H9 (cell line): ENCODE results near the gene ZC3H6. TPM values are rescaled to one million over a fixed set of nuclear protein-coding genes. Genes with fewer than 3 reads are reported as not detected.

ENCODE experiments used
- DNase-seq: peaks from one replicate; pipeline ENCODE4 v3.0.0-alpha.2; 2017
- H2AFZ ChIP-seq: one replicate; pipeline ENCODE4 v1.6.1; 2013; ENCODE audit warnings: mild to moderate bottlenecking, low read length, control low read depth, moderate library complexity
- H2AK5ac ChIP-seq: 2 replicates; pipeline ENCODE4 v1.6.1; 2013; ENCODE audit warnings: low read length, control low read depth, mixed read lengths; ENCODE audit not compliant: insufficient read length
- H2BK120ac ChIP-seq: one replicate; pipeline ENCODE4 v1.6.1; 2013; ENCODE audit warnings: low read depth, mild to moderate bottlenecking, low read length, control low read depth, inconsistent platforms; ENCODE audit not compliant: poor library complexity, severe bottlenecking
- H2BK12ac ChIP-seq: 2 replicates; pipeline ENCODE4 v1.6.1; 2013; ENCODE audit warnings: low read length, control low read depth, mixed read lengths, low read depth; ENCODE audit not compliant: insufficient read length
- H2BK15ac ChIP-seq: 2 replicates; pipeline ENCODE4 v1.6.1; 2013; ENCODE audit warnings: low read depth, low read length, control low read depth
- H2BK20ac ChIP-seq: one replicate; pipeline ENCODE4 v1.6.1; 2013; ENCODE audit warnings: low read depth, mild to moderate bottlenecking, low read length, control low read depth, inconsistent platforms; ENCODE audit not compliant: poor library complexity, severe bottlenecking
- H2BK5ac ChIP-seq: 2 replicates; pipeline ENCODE4 v1.6.1; 2013; ENCODE audit warnings: low read length, control low read depth, mixed read lengths; ENCODE audit not compliant: insufficient read length
- H3K14ac ChIP-seq: 2 replicates; pipeline ENCODE4 v1.6.1; 2013; ENCODE audit warnings: low read length, control low read depth; ENCODE audit not compliant: insufficient read depth
- H3K18ac ChIP-seq: 2 replicates; pipeline ENCODE4 v1.6.1; 2013; ENCODE audit warnings: low read depth, mild to moderate bottlenecking, mixed read lengths, low read length, control low read depth; ENCODE audit not compliant: insufficient read length
- H3K23ac ChIP-seq: 2 replicates; pipeline ENCODE4 v1.6.1; 2013; ENCODE audit warnings: low read length, control low read depth, mixed read lengths, low read depth; ENCODE audit not compliant: insufficient read length
- H3K23me2 ChIP-seq: 2 replicates; pipeline ENCODE4 v1.6.1; 2013; ENCODE audit warnings: low read depth, mild to moderate bottlenecking, mixed read lengths, low read length, control low read depth; ENCODE audit not compliant: insufficient read length, poor library complexity, severe bottlenecking
- H3K27ac ChIP-seq: 2 replicates; pipeline ENCODE4 v1.5.1; 2013; ENCODE audit warnings: low read length, control low read depth, mixed read lengths, low read depth; ENCODE audit not compliant: insufficient read length
- H3K27me3 ChIP-seq: 2 replicates; pipeline ENCODE4 v1.6.1; 2013; ENCODE audit warnings: low read length, control low read depth, inconsistent platforms; ENCODE audit not compliant: insufficient read depth
- H3K4ac ChIP-seq: 2 replicates; pipeline ENCODE4 v1.6.1; 2013; ENCODE audit warnings: low read depth, mild to moderate bottlenecking, control low read depth, inconsistent platforms, low read length, moderate library complexity
- H3K4me1 ChIP-seq: 2 replicates; pipeline ENCODE4 v1.6.1; 2013; ENCODE audit warnings: low read length, control low read depth, inconsistent platforms; ENCODE audit not compliant: insufficient read depth
- H3K4me2 ChIP-seq: 2 replicates; pipeline ENCODE4 v1.6.1; 2013; ENCODE audit warnings: low read length, control low read depth, mixed read lengths; ENCODE audit not compliant: insufficient read length, insufficient read depth
- H3K56ac ChIP-seq: 2 replicates; pipeline ENCODE4 v1.6.1; 2013; ENCODE audit warnings: low read depth, mild to moderate bottlenecking, mixed read lengths, low read length, control low read depth; ENCODE audit not compliant: insufficient read length
- H3K79me1 ChIP-seq: 2 replicates; pipeline ENCODE4 v1.6.1; 2013; ENCODE audit warnings: low read depth, mild to moderate bottlenecking, moderate library complexity, low read length, control low read depth, inconsistent platforms; ENCODE audit not compliant: insufficient read depth, poor library complexity, severe bottlenecking
- H3K79me2 ChIP-seq: 2 replicates; pipeline ENCODE4 v1.6.1; 2013; ENCODE audit warnings: low read length, control low read depth, inconsistent platforms; ENCODE audit not compliant: insufficient read depth
- H3K9ac ChIP-seq: 2 replicates; pipeline ENCODE4 v1.6.1; 2013; ENCODE audit warnings: low read length, control low read depth, mixed read lengths; ENCODE audit not compliant: insufficient read length; ENCODE audit errors: extremely low read depth
- H3K9me3 ChIP-seq: one replicate; pipeline ENCODE4 v1.6.1; 2013; ENCODE audit warnings: low read depth, low read length, inconsistent platforms; ENCODE audit not compliant: control insufficient read depth
- H3T11ph ChIP-seq: one replicate; pipeline ENCODE4 v1.6.1; 2013; ENCODE audit warnings: mild to moderate bottlenecking, low read length, control low read depth, inconsistent platforms
- H4K20me1 ChIP-seq: one replicate; pipeline ENCODE4 v1.6.1; 2013; ENCODE audit not compliant: control insufficient read depth, insufficient read length, insufficient read depth
- H4K5ac ChIP-seq: 2 replicates; pipeline ENCODE4 v1.6.1; 2013; ENCODE audit warnings: low read depth, mild to moderate bottlenecking, mixed read lengths, low read length, control low read depth; ENCODE audit not compliant: insufficient read length
- H4K8ac ChIP-seq: replicated peaks from 2 replicates; pipeline ENCODE4 v1.6.1; 2013; ENCODE audit warnings: low read length, control low read depth, mixed read lengths, low read depth; ENCODE audit not compliant: insufficient read length
- H4K91ac ChIP-seq: 2 replicates; pipeline ENCODE4 v1.6.1; 2013; ENCODE audit warnings: low read depth, mild to moderate bottlenecking, moderate library complexity, mixed read lengths, low read length, control low read depth; ENCODE audit not compliant: insufficient read length
- H3K27ac Mint-ChIP-seq, 3 experiments: 2 replicates in 2 of 3; 3 replicates in 1 of 3; pipeline ENCODE4 v1.8.0; 2020 to 2021; ENCODE audit warnings: mixed read lengths in 3 of 3, mild to moderate bottlenecking in 1 of 3, moderate library complexity in 1 of 3
- H3K27me3 Mint-ChIP-seq: 2 replicates; pipeline ENCODE4 v1.8.0; 2021; ENCODE audit warnings: low read depth, mild to moderate bottlenecking, moderate library complexity, mixed read lengths
- H3K36me3 Mint-ChIP-seq, 3 experiments: 2 replicates in 2 of 3; 3 replicates in 1 of 3; pipeline ENCODE4 v1.8.0; 2020 to 2021; ENCODE audit warnings: low read depth in 3 of 3, mixed read lengths in 3 of 3; ENCODE audit not compliant: insufficient read depth in 1 of 3
- H3K4me1 Mint-ChIP-seq, 2 experiments: 2 replicates each; pipeline ENCODE4 v1.8.0; 2020; ENCODE audit warnings: mixed read lengths in 2 of 2
- H3K4me3 Mint-ChIP-seq, 2 experiments: 2 replicates in 1 of 2; 3 replicates in 1 of 2; pipeline ENCODE4 v1.8.0; 2020 to 2021; ENCODE audit warnings: mild to moderate bottlenecking in 2 of 2, mixed read lengths in 2 of 2, moderate library complexity in 1 of 2
- H3K9me3 Mint-ChIP-seq, 2 experiments: 2 replicates in 1 of 2; 3 replicates in 1 of 2; pipeline ENCODE4 v1.8.0; 2020; ENCODE audit warnings: mild to moderate bottlenecking in 2 of 2, mixed read lengths in 2 of 2, moderate library complexity in 1 of 2
- WGBS: extraction: QIAGEN DNeasy Blood & Tissue Kit; methylation state at CpG from one replicate; pipeline ENCODE4 v1.1.7; 2013; ENCODE audit warnings: missing lambda C conversion rate, low lambda C conversion rate, mixed read lengths; ENCODE audit not compliant: insufficient read length; ENCODE audit errors: extremely low coverage; 5-methylcytosine and 5-hydroxymethylcytosine counted together
- total RNA-seq: library from RNA; stranded (reverse); gene quantifications from 2 replicates; pipeline ENCODE4 v1.2.1, GENCODE V29; 2021
- TF ChIP-seq, protein P1 (sequence below): fragments of 200-600 bp; sonication (generic); conservative IDR thresholded peaks from 3 replicates; pipeline ENCODE4 v1.8.0; 2021; ENCODE audit warnings: antibody characterized with exemption, mild to moderate bottlenecking

ZC3H6 gene
- total RNA-seq, 1 experiment from 2014 or later, result 3.5 TPM

DNA sequence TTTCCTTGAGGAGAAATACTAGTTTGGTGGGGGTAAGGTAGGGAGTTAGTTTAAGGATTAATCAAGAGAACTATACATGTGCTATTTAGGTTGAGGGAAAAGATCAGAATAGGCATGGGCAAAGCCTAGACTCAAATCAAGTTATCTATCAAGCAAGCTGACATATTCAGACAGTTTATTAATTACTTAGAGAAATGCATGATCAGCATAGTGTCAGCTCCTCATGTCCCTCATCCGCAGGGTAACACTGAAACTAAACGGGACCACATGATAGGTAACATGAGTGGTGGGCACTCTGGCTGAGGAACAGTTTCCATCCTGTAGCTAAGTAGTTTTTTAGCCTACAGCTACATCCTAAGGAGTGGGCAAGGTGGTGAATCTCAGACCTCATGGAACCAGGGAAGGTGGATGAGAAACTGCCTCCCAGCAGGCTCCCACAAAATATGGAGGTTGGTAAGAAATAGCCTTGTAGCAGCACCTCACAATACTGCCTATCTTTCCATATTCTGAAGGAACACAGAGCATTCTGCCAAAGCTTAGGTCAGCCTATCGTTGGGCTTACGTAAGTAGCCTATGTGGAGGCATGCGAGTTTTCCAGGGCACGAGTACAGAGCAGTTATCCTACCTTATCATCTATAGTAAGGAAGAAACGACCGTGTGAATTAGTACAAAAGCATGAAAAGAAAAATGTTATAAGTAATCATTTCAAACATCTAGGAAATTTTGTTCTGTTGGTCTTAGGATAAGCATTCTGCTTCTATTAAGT lies 18.4 kb downstream of the ZC3H6 start:
- Histone ChIP-seq H4K8ac (no peak overlapping the region), H4K20me1 (no peaks in the 10 kb centered on the region), H3T11ph (no peak overlapping the region), H3K27me3 (no peaks in the 10 kb centered on the region), H3K79me2 (no peaks in the 10 kb centered on the region), H3K9ac (no peak overlapping the region), H3K27ac (no peak overlapping the region), H3K9me3 (no peaks in the 10 kb centered on the region), H2BK15ac (no peak overlapping the region), H2BK5ac (no peak overlapping the region), H2BK12ac (no peak overlapping the region), H3K79me1 (no peaks in the 10 kb centered on the region), H2BK120ac (no peak overlapping the region), H2BK20ac (no peak overlapping the region), H4K91ac (no peak overlapping the region), H3K4me2 (no peak overlapping the region), H3K23me2 (no peaks in the 10 kb centered on the region), H4K5ac (no peak overlapping the region), H3K56ac (no peak overlapping the region), H3K4me1 (no peaks in the 10 kb centered on the region), H3K23ac (no peak overlapping the region), H3K14ac (no peak overlapping the region), H3K18ac (no peak overlapping the region), H2AK5ac (no peak overlapping the region), H3K4ac (no peak overlapping the region), H2AFZ (no peak overlapping the region)
- Mint-ChIP-seq H3K9me3 (no peaks in the 10 kb centered on the region), H3K4me3 (no peak overlapping the region), H3K4me1 (no peaks in the 10 kb centered on the region), H3K27ac (no peak overlapping the region), H3K27me3 (no peaks in the 10 kb centered on the region), H3K36me3 (no peaks in the 10 kb centered on the region)
- TF ChIP-seq, protein P1, sequence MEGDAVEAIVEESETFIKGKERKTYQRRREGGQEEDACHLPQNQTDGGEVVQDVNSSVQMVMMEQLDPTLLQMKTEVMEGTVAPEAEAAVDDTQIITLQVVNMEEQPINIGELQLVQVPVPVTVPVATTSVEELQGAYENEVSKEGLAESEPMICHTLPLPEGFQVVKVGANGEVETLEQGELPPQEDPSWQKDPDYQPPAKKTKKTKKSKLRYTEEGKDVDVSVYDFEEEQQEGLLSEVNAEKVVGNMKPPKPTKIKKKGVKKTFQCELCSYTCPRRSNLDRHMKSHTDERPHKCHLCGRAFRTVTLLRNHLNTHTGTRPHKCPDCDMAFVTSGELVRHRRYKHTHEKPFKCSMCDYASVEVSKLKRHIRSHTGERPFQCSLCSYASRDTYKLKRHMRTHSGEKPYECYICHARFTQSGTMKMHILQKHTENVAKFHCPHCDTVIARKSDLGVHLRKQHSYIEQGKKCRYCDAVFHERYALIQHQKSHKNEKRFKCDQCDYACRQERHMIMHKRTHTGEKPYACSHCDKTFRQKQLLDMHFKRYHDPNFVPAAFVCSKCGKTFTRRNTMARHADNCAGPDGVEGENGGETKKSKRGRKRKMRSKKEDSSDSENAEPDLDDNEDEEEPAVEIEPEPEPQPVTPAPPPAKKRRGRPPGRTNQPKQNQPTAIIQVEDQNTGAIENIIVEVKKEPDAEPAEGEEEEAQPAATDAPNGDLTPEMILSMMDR, result no peak
- DNase-seq, result no peak
- no CpG with 5 or more reads among the region's 8 CpGs for WGBS
